Ovary (tissue), 10 donors: ENCODE data around the gene PDCD4. TPM values are rescaled to one million over a fixed set of nuclear protein-coding genes. Genes with fewer than 3 reads are reported as not detected.

ENCODE experiments used
- DNase-seq, 5 donors: peaks; one replicate each; pipeline ENCODE4 v3.0.0-alpha.2; 2019 to 2020
- H3K27ac ChIP-seq, 2 donors: fragments of 200-600 bp; one replicate each; pipeline versions ENCODE4 v1.5.1 to v1.8.0; 2019 to 2022
- H3K27me3 ChIP-seq: fragments of 200-600 bp; one replicate; pipeline ENCODE4 v1.8.0; 2022
- H3K36me3 ChIP-seq: fragments of 200-600 bp; sonication (generic); one replicate; pipeline ENCODE4 v1.5.1; 2019
- H3K4me1 ChIP-seq: one replicate; pipeline ENCODE4 v1.8.1; 2013; ENCODE audit warnings: mild to moderate bottlenecking, moderate library complexity; ENCODE audit not compliant: insufficient read depth
- H3K4me3 ChIP-seq: fragments of 200-600 bp; sonication (generic); one replicate; pipeline ENCODE4 v1.5.1; 2017
- H3K9me3 ChIP-seq, 2 donors: fragments of 200-600 bp in 1 of 2; sonication (generic) in 1 of 2; one replicate each; pipeline versions ENCODE4 v1.5.1 to v1.8.1; 2013 to 2019; ENCODE audit warnings: mild to moderate bottlenecking in 1 of 2, moderate library complexity in 1 of 2
- CTCF ChIP-seq, 3 donors: fragments of 450-650 bp in 2 of 3; fragments of 200-600 bp in 1 of 3; IDR thresholded peaks; one replicate each; pipeline versions ENCODE4 v1.5.1 to v1.8.0; 2016 to 2022; ENCODE audit warnings: antibody characterized with exemption in 3 of 3, mild to moderate bottlenecking in 1 of 3
- EP300 ChIP-seq: sonication (generic); formaldehyde crosslinking; IDR thresholded peaks from one replicate; pipeline ENCODE4 v1.6.1; 2017; ENCODE audit warnings: antibody characterized with exemption
- POLR2A ChIP-seq: fragments of 450-650 bp; IDR thresholded peaks from one replicate; pipeline ENCODE4 v1.6.1; 2017; ENCODE audit warnings: antibody characterized with exemption, mild to moderate bottlenecking, moderate library complexity
- WGBS, 3 donors: extraction: QIAGEN DNeasy Blood & Tissue Kit in 1 of 3; methylation state at CpG; one replicate each; pipeline versions ENCODE4 v1.1.5 to v1.1.7; 2013 to 2017; 5-methylcytosine and 5-hydroxymethylcytosine counted together
- intact Hi-C, 4 donors: fragments of 100-400 bp; cut with DNase I; formaldehyde crosslinking; loops; one replicate each; pipeline versions ENCODE4 v1.11.0 to v1.15.1; 2022 to 2023
- long read RNA-seq, 3 donors: library from polyadenylated mRNA in 2 of 3; unstranded in 2 of 3; transcript quantifications; one replicate each; pipeline ENCODE4 v2.0.0 and lab custom pipeline, GENCODE V29; 2021 to 2026
- polyA plus RNA-seq, 2 donors: library from polyadenylated mRNA; stranded (reverse); fragments of 200-250 nt in 1 of 2; fragments of 350-450 nt in 1 of 2; fragmentation: Illumina TruSeq in 1 of 2; extraction: RNeasy Lipid Tissue Mini Kit (QIAGEN cat#74804) in 1 of 2; gene quantifications; one replicate each; pipeline ENCODE4 v1.2.3, GENCODE V29; 2013 to 2014
- total RNA-seq, 7 donors: library from RNA; depleted of rRNA in 2 of 7; stranded (reverse); fragments of >200 nt in 2 of 7; fragmentation: NEBNext Ultra II Directional in 3 of 7; extraction: Animal tissue kit (Norgen Biotek cat#: 25700) in 3 of 7; gene quantifications; one replicate each; pipeline versions ENCODE4 v1.1.0 to v1.2.4, GENCODE V29; 2016 to 2023
- donor health status: DM: no; HTN: no; CAD: no; lungs with moderate emphysema.
- donor health status: DM: no; HTN: no; CAD: no.
- donor health status: Bipolar disorder and iron deficiency.
- donor health status: DM: yes; HTN: yes; CAD: no.
- donor health status: DM: no; HTN: no; CAD: no.
- donor health status: DM: yes; HTN: yes; CAD: no.

PDCD4 gene
- total RNA-seq = 100 to 1,000 TPM; 103 to 399 (median 185) TPM
- polyA plus RNA-seq = 100 to 1,000 TPM; 136 to 209 TPM
- long read RNA-seq, donor 1, transcript PDCD4-202 (13 exons, 3,697 nt) = minor isoform, 32 of 788 reads
- long read RNA-seq, donor 1, transcript PDCD4-201 (12 exons, 3,602 nt) = major isoform, 582 of 788 reads
- long read RNA-seq, donor 1, partial matches to known transcripts = 48 of 788 reads
- long read RNA-seq, donor 1, other reads (novel, unspliced or antisense) = 125 of 788 reads
- long read RNA-seq, donor 2, transcript PDCD4-202 (13 exons, 3,697 nt) = minor isoform, 5 of 86 reads
- long read RNA-seq, donor 2, transcript PDCD4-201 (12 exons, 3,602 nt) = major isoform, 31 of 86 reads
- long read RNA-seq, donor 2, partial matches to known transcripts = 16 of 86 reads
- long read RNA-seq, donor 2, other reads (novel, unspliced or antisense) = 34 of 86 reads
- long read RNA-seq, donor 3, transcript PDCD4-202 (13 exons, 3,697 nt) = minor isoform, 14 of 330 reads
- long read RNA-seq, donor 3, transcript PDCD4-201 (12 exons, 3,602 nt) = major isoform, 229 of 330 reads
- long read RNA-seq, donor 3, partial matches to known transcripts = 14 of 330 reads
- long read RNA-seq, donor 3, other reads (novel, unspliced or antisense) = 73 of 330 reads

DNA sequence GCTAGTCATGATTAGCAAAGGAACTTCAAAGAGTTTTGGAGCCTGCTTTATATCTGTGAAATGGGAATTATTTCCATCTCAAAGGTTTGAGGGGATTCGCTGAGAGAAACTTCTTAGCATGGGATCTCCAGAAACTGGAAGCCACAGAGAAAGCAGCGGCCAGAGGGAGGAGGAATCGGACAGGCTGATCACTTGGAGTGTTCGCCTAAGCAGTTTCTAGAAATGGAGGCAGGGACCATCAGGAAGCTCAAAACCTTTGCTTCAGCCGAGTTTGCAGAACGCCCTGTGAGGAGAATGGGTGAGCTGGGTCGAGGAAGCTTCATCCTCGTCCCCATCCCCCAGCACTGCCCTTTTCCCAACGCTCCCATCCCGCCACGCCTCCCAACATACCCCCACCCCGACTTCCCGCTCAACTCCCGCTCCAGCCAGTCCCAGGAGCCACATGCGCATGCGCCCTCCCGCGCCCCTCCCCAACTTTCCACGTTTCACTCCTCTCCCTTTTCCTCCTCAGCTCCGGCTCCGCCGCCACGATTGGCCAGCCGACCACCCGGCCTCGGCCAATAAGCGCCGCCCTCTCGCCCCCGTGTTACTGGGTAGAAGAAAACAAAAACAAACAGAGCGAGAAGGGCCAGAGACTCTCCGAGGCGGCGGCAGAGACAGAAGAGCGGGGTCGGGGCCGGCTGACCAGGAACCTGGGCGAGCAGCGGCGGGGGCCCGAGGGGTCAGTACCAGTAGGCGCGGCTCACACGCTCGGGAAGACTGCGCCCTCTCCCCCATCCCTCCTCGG, at the start of gene PDCD4:
PDCD4 (plus strand) TSS at position 631 of the 787 bp plus-strand sequence. CDS start 4,100 bp downstream, outside the sequence.
- Histone ChIP-seq H3K4me1 (peaks cover 8% of the 10 kb centered on the region), H3K27ac (peak within 1 kb of the TSS; percentile 93 to 99), H3K4me3 (peak within 1 kb of the TSS; percentile 95), H3K27me3 (no peaks in the 10 kb centered on the region), H3K9me3 (no peaks in the 10 kb centered on the region), H3K36me3 (no peaks in the 10 kb centered on the region)
- WGBS, 3 donors = 0 to 1% (median 1%) methylated on average over 41 to 47 of the region's 47 CpGs
- TF ChIP-seq EP300 (no peak), POLR2A (peak; percentile 86), CTCF (IDR thresholded peaks at IDR 0.05) (no peak)
- DNase-seq = peak; percentile 100
- intact Hi-C loops = loop anchor here in 2 of 4 donors (5.0 kb wide), 2 partner anchors 34 to 49 kb away; no protein-coding TSS in a partner anchor

DNA sequence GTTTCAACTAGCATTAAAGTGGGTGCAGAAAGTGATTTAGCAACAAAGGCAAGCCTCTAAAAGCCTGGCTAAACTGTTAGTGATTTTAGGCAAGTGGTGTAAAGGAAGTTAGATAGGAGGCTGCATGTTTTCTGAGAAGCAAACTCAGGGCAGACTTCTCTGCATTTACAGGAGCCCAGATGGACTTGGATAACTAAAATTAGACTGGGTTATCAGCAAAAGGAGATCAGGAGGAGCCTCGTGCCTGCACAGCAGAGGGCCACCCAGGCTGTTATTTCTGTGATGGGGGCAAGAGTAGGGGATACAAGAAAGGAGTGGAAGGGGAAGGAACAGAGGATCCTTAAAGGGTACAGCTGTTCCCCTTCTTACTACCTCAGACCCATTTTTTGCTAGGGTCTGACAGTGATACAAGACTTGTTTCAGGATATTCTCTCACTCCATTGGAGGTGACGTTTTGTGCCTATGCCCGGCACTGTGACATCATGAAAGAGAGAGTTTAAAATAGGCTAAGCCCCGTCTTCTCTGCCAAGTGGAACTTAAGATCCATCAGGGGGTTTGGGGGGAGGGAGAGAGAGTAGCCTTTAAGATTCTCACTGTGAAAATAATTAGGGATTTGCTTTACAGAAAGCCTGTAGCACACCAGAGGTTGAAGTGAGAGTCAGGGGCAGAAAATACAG, 49.6 kb upstream of the PDCD4 start:
- peak overlapping the region in 1 of 2 donors; percentile 83 for H3K27ac ChIP-seq
- H3K9me3 ChIP-seq = no peaks in the 10 kb centered on the region
- no peaks in the 10 kb centered on the region for H3K27me3 ChIP-seq
- H3K4me1 ChIP-seq = peaks cover 35% of the 10 kb centered on the region
- intact Hi-C loops = loop anchor here in 2 of 4 donors (5.0 kb wide), 1 partner anchor 50 kb away; the partner anchor contains the start of gene PDCD4 (in 2 of the 2)
- TF ChIP-seq CTCF (IDR thresholded peaks at IDR 0.05) (no peak), EP300 (no peak), POLR2A (no peak)
- no peak overlapping the region for H3K4me3 ChIP-seq
- H3K36me3 ChIP-seq = no peaks in the 10 kb centered on the region
- 23 to 26% (median 26%) methylated on average over 4 of the region's 4 CpGs for WGBS, 3 donors
- no peak for DNase-seq

DNA sequence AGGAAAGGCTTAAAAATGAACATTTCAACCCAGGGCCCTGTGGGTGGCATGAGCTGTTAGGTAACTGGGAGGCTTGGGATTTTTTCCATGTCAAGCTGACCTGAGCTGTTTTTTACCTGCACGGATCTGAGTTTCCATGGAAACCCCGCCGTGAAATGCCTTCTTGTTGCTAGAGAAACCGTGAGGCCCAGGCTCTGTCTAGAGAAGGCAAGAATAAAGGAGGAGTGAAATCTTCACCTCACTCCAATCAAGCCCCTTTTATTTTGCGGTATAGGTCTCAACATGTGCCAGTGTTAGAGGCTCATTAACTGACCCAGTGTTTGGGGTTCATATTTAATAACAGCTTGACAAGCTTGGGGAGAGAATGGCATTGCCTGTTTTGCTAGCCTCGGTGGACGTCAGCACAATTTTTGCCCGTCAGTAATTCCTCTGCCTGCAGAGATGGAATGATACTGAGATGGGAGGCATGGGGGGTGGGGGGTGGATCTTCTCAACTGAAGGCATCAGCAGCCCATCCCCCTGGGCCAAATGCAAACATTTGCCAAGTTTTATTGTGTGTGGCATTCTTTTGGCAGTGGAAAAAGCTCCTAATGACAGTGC, 48.9 kb upstream of the PDCD4 start:
- peaks cover 38% of the 10 kb centered on the region for H3K4me1 ChIP-seq
- peak overlapping the region in 1 of 2 donors; percentile 83 for H3K27ac ChIP-seq
- intact Hi-C loops = loop anchor here in 2 of 4 donors (5.0 kb wide), 1 partner anchor 49 kb away; the partner anchor contains the start of gene PDCD4 (in 2 of the 2)
- H3K9me3 ChIP-seq = no peaks in the 10 kb centered on the region
- H3K4me3 ChIP-seq = no peak overlapping the region
- TF ChIP-seq POLR2A = no peak
- WGBS, 3 donors = 50 to 53% (median 51%) methylated on average over 8 of the region's 8 CpGs
- DNase-seq = no peak
- no peaks in the 10 kb centered on the region for H3K36me3 ChIP-seq
- no peaks in the 10 kb centered on the region for H3K27me3 ChIP-seq

DNA sequence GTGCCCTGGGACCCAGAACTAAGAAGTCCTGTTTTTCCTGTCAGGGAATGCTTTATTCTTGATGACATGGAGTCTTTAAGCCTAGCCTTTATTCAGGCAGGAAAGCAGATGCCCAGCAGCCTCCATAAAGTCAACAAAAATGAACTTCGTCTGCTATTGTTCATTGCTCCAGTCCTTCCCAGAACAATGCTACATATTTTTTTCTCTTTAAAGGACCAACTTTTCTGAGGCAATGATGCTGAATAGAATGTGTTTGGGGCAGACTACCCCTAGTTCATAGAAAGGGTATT, 47.6 kb upstream of the PDCD4 start:
- Histone ChIP-seq H3K4me3 (no peak overlapping the region), H3K4me1 (peaks cover 39% of the 10 kb centered on the region), H3K27me3 (no peaks in the 10 kb centered on the region), H3K27ac (no peak overlapping the region), H3K9me3 (no peaks in the 10 kb centered on the region), H3K36me3 (no peaks in the 10 kb centered on the region)
- 58 to 84% (median 72%) methylated on average over 1 of the region's 1 CpG for WGBS, 3 donors
- TF ChIP-seq CTCF (IDR thresholded peaks at IDR 0.05) = no peak
- TF ChIP-seq POLR2A = no peak
- DNase-seq = no peak
- intact Hi-C loops = loop anchor here in 2 of 4 donors (5.0 kb wide), 1 partner anchor 48 kb away; the partner anchor contains the start of gene PDCD4 (in 2 of the 2)
